DOHH2 (cell line): ENCODE data around the gene MORN5.

Experiments used
- H3F3A ChIP-seq: fragments of 200-600 bp; sonication (generic), shearing (Covaris generic); 2 replicates; pipeline ENCODE4 v1.6.0; 2016; ENCODE audit warnings: antibody characterized with exemption, mild to moderate bottlenecking; ENCODE audit not compliant: control insufficient read depth, insufficient read depth
- H3K27ac ChIP-seq: fragments of 200-600 bp; sonication (generic); 2 replicates; pipeline ENCODE4 v1.5.1; 2014; ENCODE audit warnings: low read depth, mild to moderate bottlenecking, low read length, moderate library complexity
- H3K27me3 ChIP-seq: fragments of 200-600 bp; sonication (generic); 2 replicates; pipeline ENCODE4 v1.6.1; 2014; ENCODE audit warnings: mild to moderate bottlenecking, low read length, mixed read lengths; ENCODE audit not compliant: control insufficient read depth
- H3K36me3 ChIP-seq: fragments of 200-600 bp; sonication (generic); 2 replicates; pipeline ENCODE4 v1.6.1; 2014; ENCODE audit warnings: mild to moderate bottlenecking, low read length, moderate library complexity, mixed read lengths; ENCODE audit not compliant: control insufficient read depth
- H3K4me1 ChIP-seq: fragments of 200-600 bp; sonication (generic); 2 replicates; pipeline ENCODE4 v1.6.1; 2014; ENCODE audit warnings: mild to moderate bottlenecking, low read length, mixed read lengths; ENCODE audit not compliant: control insufficient read depth
- H3K4me2 ChIP-seq: fragments of 200-600 bp; sonication (generic); 2 replicates; pipeline ENCODE4 v1.6.0; 2014; ENCODE audit warnings: mild to moderate bottlenecking, low read length, moderate library complexity
- H3K4me3 ChIP-seq: fragments of 200-600 bp; sonication (generic); 2 replicates; pipeline ENCODE4 v1.5.1; 2014; ENCODE audit warnings: mild to moderate bottlenecking, low read length, mixed read lengths
- H3K79me2 ChIP-seq: fragments of 200-600 bp; sonication (generic); 2 replicates; pipeline ENCODE4 v1.6.1; 2014; ENCODE audit warnings: mild to moderate bottlenecking, low read length, mixed read lengths; ENCODE audit not compliant: control insufficient read depth
- H3K9me2 ChIP-seq: fragments of 200-600 bp; sonication (generic); replicated peaks from 2 replicates; pipeline ENCODE4 v1.6.1; 2014; ENCODE audit warnings: mild to moderate bottlenecking, low read length, mixed read lengths; ENCODE audit not compliant: control insufficient read depth
- H3K9me3 ChIP-seq: fragments of 200-600 bp; sonication (generic); 2 replicates; pipeline ENCODE4 v1.6.1; 2014; ENCODE audit warnings: antibody characterized with exemption, low read length, mixed read lengths; ENCODE audit not compliant: control insufficient read depth, insufficient read depth
- H4K20me1 ChIP-seq: fragments of 200-600 bp; sonication (generic); 2 replicates; pipeline ENCODE4 v1.6.0; 2014; ENCODE audit warnings: low read depth, mild to moderate bottlenecking, antibody characterized with exemption, low read length, moderate library complexity; ENCODE audit not compliant: control insufficient read depth, insufficient read depth
- CTCF ChIP-seq: fragments of 200-600 bp; sonication (generic); IDR thresholded peaks from one replicate; pipeline ENCODE4 v1.5.1; 2014; ENCODE audit warnings: antibody characterized with exemption, mild to moderate bottlenecking, low read depth, low read length; ENCODE audit not compliant: poor library complexity, severe bottlenecking
- EZH2phosphoT487 ChIP-seq: fragments of 200-600 bp; sonication (generic); IDR thresholded peaks from 2 replicates; pipeline ENCODE4 v1.6.1; 2017; ENCODE audit warnings: borderline replicate concordance, mild to moderate bottlenecking, antibody characterized with exemption, low read length, moderate library complexity, mixed read lengths

MORN5 gene

GRCh38 chr9:122172131-122172530 lies 12.4 kb downstream of the MORN5 start:
- Histone ChIP-seq H3K27ac (no peak overlapping the region), H3K36me3 (no peaks in the 10 kb centered on the region), H3K9me2 (no peaks in the 10 kb centered on the region), H3K4me3 (no peak overlapping the region), H3K4me2 (no peak overlapping the region), H4K20me1 (no peaks in the 10 kb centered on the region), H3F3A (no peaks in the 10 kb centered on the region), H3K9me3 (no peaks in the 10 kb centered on the region), H3K27me3 (peaks cover 19% of the 10 kb centered on the region), H3K79me2 (no peaks in the 10 kb centered on the region), H3K4me1 (no peaks in the 10 kb centered on the region)
- no peak for TF ChIP-seq EZH2phosphoT487
- no peak for TF ChIP-seq CTCF

GRCh38 chr9:122173670-122174069 lies 14.0 kb downstream of the MORN5 start:
- Histone ChIP-seq H3K9me3 (no peaks in the 10 kb centered on the region), H4K20me1 (no peaks in the 10 kb centered on the region), H3K27me3 (peaks cover 14% of the 10 kb centered on the region), H3K79me2 (no peaks in the 10 kb centered on the region), H3K4me3 (no peak overlapping the region), H3F3A (no peaks in the 10 kb centered on the region), H3K4me2 (no peak overlapping the region), H3K27ac (no peak overlapping the region), H3K36me3 (no peaks in the 10 kb centered on the region), H3K4me1 (no peaks in the 10 kb centered on the region), H3K9me2 (no peaks in the 10 kb centered on the region)
- TF ChIP-seq EZH2phosphoT487, result no peak
- no peak for TF ChIP-seq CTCF

- no peaks in the 10 kb centered on the region for H3K9me2 ChIP-seq
- peaks cover 8% of the 10 kb centered on the region for H3K27me3 ChIP-seq
- no peaks in the 10 kb centered on the region for H3K36me3 ChIP-seq
- H3F3A ChIP-seq, result no peaks in the 10 kb centered on the region
- no peaks in the 10 kb centered on the region for H3K4me1 ChIP-seq
- no peaks in the 10 kb centered on the region for H4K20me1 ChIP-seq
- no peak overlapping the region for H3K4me2 ChIP-seq
- TF ChIP-seq CTCF, result no peak
- TF ChIP-seq EZH2phosphoT487, result no peak
- no peak overlapping the region for H3K27ac ChIP-seq
- H3K9me3 ChIP-seq, result no peaks in the 10 kb centered on the region
- no peak overlapping the region for H3K4me3 ChIP-seq
- no peaks in the 10 kb centered on the region for H3K79me2 ChIP-seq
Measured at GRCh38 chr9:122176916-122177315, 17.2 kb downstream of the MORN5 start.
